Activated CD8-positive, alpha-beta memory T cell treated with anti-CD3 and anti-CD28 coated beads, Interleukin-2, amount 50 U/mL, for 1 hour (primary cell): ENCODE data around the gene STRBP.
"Not testable (repeated sequence)": the region's sequence is repeated elsewhere in the genome, so short reads cannot be mapped to it uniquely, and the experiment has no call there.

Source experiments
- DNase-seq: peaks from one replicate; pipeline ENCODE4 v3.0.0-alpha.2; 2020; ENCODE audit errors: extremely low read depth

STRBP gene

DNA sequence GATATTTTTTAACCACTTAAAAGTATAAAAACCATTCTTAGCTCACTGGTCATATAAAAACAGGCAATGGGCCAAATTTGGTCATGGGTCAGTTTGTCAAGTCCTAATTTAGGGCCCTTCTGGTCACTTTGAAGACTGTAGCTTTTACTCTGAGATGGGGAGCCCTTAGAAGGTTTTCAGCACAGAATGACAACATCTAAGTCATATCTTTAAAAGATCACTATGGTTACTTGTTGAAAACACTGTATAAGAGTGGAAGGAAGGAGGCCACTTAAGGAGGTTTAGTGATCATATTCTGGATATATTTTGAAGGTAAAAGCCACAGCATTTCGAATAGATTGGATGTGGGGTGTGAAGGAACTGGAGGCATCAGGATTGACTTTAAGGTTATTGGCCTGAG, 76.7 kb downstream of the STRBP start:
- DNase-seq: no peak

DNA sequence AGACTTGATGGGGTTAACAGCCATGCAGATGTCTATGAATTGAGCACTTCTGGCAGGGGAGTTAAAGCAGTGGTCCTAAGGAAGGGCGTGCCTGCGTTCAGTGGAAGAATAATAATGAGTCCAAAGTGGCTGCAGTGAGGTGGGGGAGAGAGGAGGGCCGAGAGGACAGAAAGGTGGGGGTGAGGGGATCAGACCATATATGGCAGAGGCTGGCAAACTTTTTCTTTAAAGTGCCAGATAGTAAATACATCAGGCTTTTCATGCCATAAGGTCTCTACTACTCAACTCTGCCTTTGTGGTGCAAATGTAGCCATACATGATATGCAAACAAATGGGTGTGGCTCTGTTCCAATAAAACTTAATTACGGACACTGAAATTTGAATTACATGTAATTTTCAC, 77.1 kb downstream of the STRBP start:
- DNase-seq: no peak

DNA sequence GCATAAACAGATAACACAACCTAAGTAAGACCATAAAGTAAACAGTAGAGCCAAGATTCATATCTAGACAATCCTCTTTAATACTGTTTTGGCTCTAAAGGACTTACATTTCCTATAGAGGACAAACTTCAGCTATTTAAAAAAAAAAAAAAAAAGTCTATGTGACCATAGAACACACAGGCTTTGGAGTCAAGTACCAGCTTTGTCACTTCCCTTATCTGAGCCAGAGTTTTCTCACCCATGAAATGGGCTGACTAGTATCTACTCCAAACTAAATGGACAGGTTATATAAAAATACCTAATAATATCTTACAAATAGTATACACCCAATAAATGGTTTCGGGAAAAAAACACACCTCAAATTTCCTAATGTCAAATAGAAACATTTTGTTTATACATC, 81.3 kb downstream of the STRBP start:
- DNase-seq: no peak

- not testable (repeated sequence) for DNase-seq
Measured at GRCh38 chr9:123186029-123186428, 82.4 kb downstream of the STRBP start.

DNA sequence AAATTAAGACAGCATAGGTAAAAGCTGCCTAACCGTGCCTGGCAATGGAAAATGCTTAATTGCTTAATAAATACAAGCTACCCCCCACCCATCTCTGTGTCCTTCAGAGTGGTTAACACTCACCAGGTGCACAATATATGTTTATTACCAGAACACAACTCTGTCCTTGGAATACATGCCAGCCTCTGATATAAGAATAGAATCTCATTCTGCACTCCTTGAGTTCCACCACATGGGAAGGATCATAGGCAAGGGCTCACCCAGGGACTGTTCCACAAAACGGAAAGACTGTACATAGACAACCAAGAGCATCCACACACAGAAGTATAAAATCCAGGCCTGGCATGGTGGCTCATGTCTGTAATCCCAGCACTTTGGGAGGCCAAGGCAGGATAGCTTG, 91.4 kb downstream of the STRBP start:
- DNase-seq: no peak

GRCh38 chr9:123175854-123176629, 92.3 kb downstream of the STRBP start:
- no peak for DNase-seq

- no peak for DNase-seq
Measured at GRCh38 chr9:123174887-123175518, 93.4 kb downstream of the STRBP start.

- DNase-seq: no peak
Measured at GRCh38 chr9:123174079-123174478, 94.3 kb downstream of the STRBP start.

DNA sequence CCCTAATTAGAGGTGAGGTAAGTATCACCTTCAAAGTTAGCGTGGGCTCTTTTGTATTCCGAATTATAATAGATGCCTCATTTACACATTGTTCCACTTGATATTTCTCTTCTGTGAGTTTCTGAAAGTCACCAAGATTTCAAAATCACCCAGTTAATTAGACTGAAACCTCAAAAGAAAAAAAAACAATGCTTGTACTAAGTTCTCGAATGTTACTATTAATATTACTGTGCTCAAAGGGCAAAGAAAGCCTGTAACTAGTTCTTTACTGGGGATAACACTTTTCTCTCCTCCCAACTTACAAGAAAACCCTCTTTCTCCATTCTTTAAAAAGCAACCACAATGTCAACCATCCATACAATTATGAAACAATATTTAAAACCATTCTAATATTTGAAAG, 98.5 kb downstream of the STRBP start:
- no peak for DNase-seq

DNA sequence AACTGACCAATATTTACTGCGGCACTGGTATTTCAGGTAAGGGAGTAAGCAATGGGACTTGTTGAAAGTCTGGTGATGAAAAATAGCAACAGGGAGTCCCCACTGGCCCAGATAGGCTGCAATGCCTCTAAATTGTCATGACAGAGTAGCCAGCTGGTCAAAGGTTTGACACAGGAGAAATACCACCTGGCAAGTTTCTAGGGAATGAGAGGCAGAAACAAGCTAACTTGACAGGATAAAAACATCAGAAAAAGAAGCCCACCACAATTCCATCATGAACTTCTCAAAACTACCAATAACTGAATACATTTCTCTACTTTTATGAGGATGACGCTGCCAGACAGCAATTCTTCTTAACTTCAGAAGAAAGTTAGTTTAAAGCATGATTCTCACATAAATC, 99.8 kb downstream of the STRBP start:
- DNase-seq: no peak

DNA sequence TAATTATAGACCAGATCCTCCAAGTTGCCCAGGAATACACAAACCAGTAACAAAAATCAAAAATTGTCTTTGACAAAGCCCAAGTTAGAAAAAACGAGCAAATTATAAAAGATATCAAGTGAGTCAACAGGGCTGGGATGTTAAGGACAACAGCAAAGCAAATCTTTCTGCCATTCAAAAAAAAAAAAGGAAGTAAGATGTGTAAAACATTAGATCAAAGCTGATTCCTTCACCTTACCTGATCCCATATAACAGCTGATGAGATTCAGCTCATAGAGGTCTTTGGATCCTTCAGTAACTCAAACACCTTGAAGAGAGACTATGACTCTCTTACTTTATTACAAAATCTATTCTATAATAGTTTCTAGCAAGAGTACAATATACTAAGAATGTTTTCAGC, 100.9 kb downstream of the STRBP start:
- DNase-seq: no peak

DNA sequence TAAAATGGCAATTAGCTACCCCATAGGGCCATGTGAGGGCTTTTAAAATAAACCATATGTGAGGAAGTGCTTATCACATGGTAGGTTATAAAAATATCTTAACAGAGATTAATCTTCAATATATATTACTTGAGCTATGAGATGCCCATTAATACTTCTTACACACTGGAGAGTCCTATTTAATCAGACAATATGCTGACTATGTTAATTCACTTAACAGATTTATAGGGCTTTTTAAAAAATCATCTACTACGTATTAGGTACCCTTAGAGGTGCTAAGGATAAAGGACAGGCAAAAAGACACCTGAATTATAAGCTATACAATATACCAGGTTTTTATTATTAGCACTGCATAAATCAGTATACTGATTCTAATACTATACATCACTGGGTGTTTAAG, 102.6 kb downstream of the STRBP start:
- no peak for DNase-seq

- DNase-seq: no peak
Measured at GRCh38 chr9:123164285-123164684, 104.1 kb downstream of the STRBP start.

- DNase-seq: no peak
Measured at GRCh38 chr9:123162791-123163345, 105.5 kb downstream of the STRBP start.

- DNase-seq: no peak
Measured at GRCh38 chr9:123162360-123162759, 106.0 kb downstream of the STRBP start.

DNA sequence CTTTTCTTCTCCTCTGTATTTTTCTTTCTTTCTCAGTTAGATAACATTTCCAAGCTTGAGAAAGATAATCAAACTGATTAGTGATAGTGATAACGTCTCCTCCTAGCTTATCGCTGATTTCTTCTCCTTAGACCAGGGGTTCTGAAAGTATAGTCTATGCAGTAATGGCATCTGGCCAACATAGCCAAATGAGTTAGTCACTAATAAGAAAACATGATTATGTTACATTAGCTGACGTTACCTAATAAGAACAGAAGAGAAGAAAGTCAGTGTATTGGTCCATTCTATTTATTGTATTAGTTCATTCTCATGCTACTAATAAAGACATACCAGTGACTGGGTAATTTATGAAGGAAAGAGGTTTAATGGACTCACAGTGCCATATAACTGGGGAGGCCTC, 111.2 kb downstream of the STRBP start:
- DNase-seq: no peak

GRCh38 chr9:123150708-123151503, 117.5 kb downstream of the STRBP start:
- no peak for DNase-seq

- no peak for DNase-seq
Measured at GRCh38 chr9:123149067-123149466, 119.3 kb downstream of the STRBP start.

DNA sequence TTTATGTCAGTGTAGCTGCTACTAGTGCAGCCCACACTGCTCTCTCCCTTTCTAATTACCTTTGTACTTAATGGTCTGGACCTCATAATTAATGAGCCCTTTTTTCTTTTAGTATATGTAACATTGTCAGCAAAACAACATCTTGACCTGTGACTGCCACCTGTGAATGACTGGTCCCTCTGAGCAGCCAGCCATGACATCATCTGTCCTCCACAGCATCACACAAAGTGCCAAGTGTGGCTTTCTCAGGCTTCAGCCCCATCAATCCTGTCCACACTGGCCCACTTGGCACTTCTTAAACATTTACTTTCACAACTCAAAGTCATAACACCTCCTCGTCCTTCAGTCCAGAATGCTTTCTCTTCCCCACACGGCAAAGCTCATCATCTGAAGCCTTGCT, 130.2 kb downstream of the STRBP start:
- no peak for DNase-seq

DNA sequence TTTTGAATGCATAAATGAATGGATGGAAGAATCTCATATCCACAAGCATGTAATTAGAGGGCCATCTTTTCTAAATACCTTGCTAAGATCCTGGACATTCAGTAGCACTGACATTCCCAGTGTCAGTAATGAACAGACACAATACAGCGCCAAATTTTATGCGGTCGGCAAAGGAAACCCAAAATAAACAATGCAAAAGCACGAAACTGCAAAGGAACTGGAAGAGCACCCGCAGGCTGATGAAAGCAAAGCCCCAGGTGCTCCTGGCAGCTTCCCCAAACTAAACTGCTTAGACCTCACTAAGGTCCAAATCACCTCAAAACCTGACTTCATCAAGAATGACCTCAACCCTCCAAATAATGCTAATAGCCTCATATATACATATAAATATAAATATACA, 133.0 kb downstream of the STRBP start:
- DNase-seq: no peak

GRCh38 chr9:123132696-123133095, 135.7 kb downstream of the STRBP start:
- DNase-seq: no peak

DNA sequence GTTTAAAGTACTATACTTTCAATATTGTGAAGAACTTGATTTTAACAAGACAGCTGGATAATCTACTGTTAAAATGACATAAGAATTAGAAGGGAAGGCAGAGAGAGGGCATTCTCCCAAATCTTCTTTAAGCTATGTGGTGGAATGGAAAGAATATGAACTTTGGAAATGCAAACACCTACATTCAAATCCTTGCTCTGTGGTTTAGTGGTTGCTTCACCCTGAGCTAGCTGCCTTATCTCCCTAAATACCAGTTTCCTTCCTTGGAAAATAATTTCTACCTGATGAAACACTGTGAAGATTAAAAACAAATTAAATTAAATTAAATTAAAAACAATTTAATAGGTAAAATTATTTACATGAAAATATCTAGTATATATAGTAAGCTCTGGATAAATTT, 136.4 kb downstream of the STRBP start:
- DNase-seq: no peak

- no peak for DNase-seq
Measured at GRCh38 chr9:123131258-123131657, 137.1 kb downstream of the STRBP start.
